OCI-LY3 (cell line): ENCODE data around the gene CAB39.
A peak's percentile ranks its signal among the peaks of the same experiment; 100 is the strongest.

Experiments
- H2AFZ ChIP-seq: fragments of 200-600, 300-600 bp; shearing (Covaris generic); 2 replicates; pipeline ENCODE4 v1.6.0; 2014; ENCODE audit warnings: antibody characterized with exemption, low read depth, low read length
- H3K27ac ChIP-seq: fragments of 200-600, 300-600 bp; sonication (generic); 2 replicates; pipeline ENCODE4 v1.5.1; 2014; ENCODE audit warnings: mild to moderate bottlenecking, low read length, moderate library complexity, mixed read lengths
- H3K27me3 ChIP-seq: fragments of 200-600, 300-600 bp; sonication (generic); 2 replicates; pipeline ENCODE4 v1.6.1; 2014; ENCODE audit warnings: low read depth, low read length, mixed read lengths
- H3K36me3 ChIP-seq: fragments of 200-600, 300-600 bp; sonication (generic); replicated peaks from 2 replicates; pipeline ENCODE3; 2014; ENCODE audit warnings: low read depth, low read length, mixed read lengths
- H3K4me1 ChIP-seq: fragments of 300-600, 200-600 bp; sonication (generic); 2 replicates; pipeline ENCODE4 v1.6.1; 2014; ENCODE audit warnings: low read length, mixed read lengths
- H3K4me2 ChIP-seq: fragments of 200-600, 300-600 bp; sonication (generic); 2 replicates; pipeline ENCODE4 v1.6.1; 2014; ENCODE audit warnings: low read length, mixed read lengths
- H3K4me3 ChIP-seq: fragments of 300-600, 200-600 bp; sonication (generic); 2 replicates; pipeline ENCODE4 v1.5.1; 2014; ENCODE audit warnings: antibody characterized with exemption, mild to moderate bottlenecking, low read length, moderate library complexity
- H3K79me2 ChIP-seq: fragments of 300-600, 200-600 bp; shearing (Covaris generic); 2 replicates; pipeline ENCODE4 v1.6.1; 2014; ENCODE audit warnings: mild to moderate bottlenecking, low read length, mixed read lengths
- H3K9ac ChIP-seq: fragments of 300-600, 200-600 bp; shearing (Covaris generic); 2 replicates; pipeline ENCODE4 v1.6.0; 2014; ENCODE audit warnings: mild to moderate bottlenecking, low read length, moderate library complexity
- H3K9me3 ChIP-seq: fragments of 200-600, 300-600 bp; shearing (Covaris generic); 2 replicates; pipeline ENCODE4 v1.6.1; 2014; ENCODE audit warnings: low read length, mixed read lengths; ENCODE audit not compliant: insufficient read depth
- H4K20me1 ChIP-seq: fragments of 200-600, 300-600 bp; sonication (generic); 2 replicates; pipeline ENCODE4 v1.6.1; 2016; ENCODE audit warnings: low read length, mixed read lengths; ENCODE audit not compliant: insufficient read depth
- EZH2phosphoT487 ChIP-seq: fragments of 200-600 bp; shearing (Covaris generic); IDR thresholded peaks from 2 replicates; pipeline ENCODE4 v1.6.1; 2018; ENCODE audit warnings: antibody characterized with exemption, mixed run types, low read depth
- TF ChIP-seq, protein P1 (sequence below): fragments of 200-600, 300-600 bp; sonication (generic); IDR thresholded peaks from 2 replicates; pipeline ENCODE4 v1.5.1; 2014; ENCODE audit warnings: antibody characterized with exemption, low read length, low read depth

Gene CAB39

DNA sequence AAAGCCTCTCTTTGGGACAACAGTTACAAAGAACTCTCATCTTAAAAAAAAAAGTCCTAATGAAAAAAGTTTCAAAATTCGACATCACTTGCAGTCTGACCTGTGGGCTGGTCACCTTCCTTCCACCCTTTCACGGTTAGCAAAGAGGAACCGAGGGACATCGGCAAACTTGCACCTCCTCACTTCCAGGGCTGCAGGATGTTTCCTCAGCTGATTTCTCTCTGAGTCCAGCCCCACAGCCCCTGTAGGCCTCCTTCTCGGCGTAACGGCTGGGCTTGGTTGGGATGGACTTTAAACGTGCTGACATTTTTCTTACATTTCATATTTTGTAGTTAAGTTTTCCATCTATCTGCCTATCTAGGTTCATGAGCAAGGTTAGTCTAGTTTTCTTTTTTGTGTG is 5.7 kb upstream of the CAB39 start:
- Histone ChIP-seq H4K20me1 (no peaks in the 10 kb centered on the region), H3K4me1 (peaks cover 9% of the 10 kb centered on the region), H3K9ac (no peak overlapping the region), H3K27me3 (no peaks in the 10 kb centered on the region), H3K36me3 (no peaks in the 10 kb centered on the region), H2AFZ (no peak overlapping the region), H3K9me3 (no peaks in the 10 kb centered on the region), H3K27ac (no peak overlapping the region), H3K4me2 (no peak overlapping the region), H3K4me3 (no peak overlapping the region), H3K79me2 (peaks cover under 1% of the 10 kb centered on the region; the same call in 1 of the 2 replicates)
- TF ChIP-seq, protein P1, sequence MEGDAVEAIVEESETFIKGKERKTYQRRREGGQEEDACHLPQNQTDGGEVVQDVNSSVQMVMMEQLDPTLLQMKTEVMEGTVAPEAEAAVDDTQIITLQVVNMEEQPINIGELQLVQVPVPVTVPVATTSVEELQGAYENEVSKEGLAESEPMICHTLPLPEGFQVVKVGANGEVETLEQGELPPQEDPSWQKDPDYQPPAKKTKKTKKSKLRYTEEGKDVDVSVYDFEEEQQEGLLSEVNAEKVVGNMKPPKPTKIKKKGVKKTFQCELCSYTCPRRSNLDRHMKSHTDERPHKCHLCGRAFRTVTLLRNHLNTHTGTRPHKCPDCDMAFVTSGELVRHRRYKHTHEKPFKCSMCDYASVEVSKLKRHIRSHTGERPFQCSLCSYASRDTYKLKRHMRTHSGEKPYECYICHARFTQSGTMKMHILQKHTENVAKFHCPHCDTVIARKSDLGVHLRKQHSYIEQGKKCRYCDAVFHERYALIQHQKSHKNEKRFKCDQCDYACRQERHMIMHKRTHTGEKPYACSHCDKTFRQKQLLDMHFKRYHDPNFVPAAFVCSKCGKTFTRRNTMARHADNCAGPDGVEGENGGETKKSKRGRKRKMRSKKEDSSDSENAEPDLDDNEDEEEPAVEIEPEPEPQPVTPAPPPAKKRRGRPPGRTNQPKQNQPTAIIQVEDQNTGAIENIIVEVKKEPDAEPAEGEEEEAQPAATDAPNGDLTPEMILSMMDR, result no peak
- no peak for TF ChIP-seq EZH2phosphoT487

DNA sequence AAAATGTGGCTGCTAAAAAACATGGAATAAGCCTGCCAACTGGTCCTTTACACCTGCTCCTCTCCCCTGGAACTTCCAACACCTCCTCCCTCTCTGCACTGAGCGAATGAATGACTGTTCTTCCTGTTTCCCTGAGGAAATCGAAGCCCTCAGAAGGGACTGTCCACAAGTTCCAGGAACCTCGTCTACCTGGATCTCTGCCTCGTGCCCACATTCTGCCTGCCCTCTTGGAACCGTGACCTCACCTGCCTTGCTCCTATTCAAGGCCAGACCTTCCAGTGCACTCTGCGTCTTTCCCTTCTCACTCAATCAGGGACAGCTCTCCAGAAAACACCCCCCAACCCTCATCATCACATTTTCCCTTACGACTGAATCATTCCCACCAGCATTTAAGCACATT is 4.4 kb upstream of the CAB39 start:
- Histone ChIP-seq H2AFZ (no peak overlapping the region), H3K4me1 (peaks cover 11% of the 10 kb centered on the region), H3K4me3 (no peak overlapping the region), H3K27me3 (no peaks in the 10 kb centered on the region), H3K4me2 (no peak overlapping the region), H3K27ac (no peak overlapping the region), H4K20me1 (no peaks in the 10 kb centered on the region), H3K36me3 (no peaks in the 10 kb centered on the region), H3K79me2 (peaks cover 12% of the 10 kb centered on the region), H3K9ac (no peak overlapping the region), H3K9me3 (no peaks in the 10 kb centered on the region)
- no peak for TF ChIP-seq EZH2phosphoT487
- TF ChIP-seq, protein P1, result no peak

DNA sequence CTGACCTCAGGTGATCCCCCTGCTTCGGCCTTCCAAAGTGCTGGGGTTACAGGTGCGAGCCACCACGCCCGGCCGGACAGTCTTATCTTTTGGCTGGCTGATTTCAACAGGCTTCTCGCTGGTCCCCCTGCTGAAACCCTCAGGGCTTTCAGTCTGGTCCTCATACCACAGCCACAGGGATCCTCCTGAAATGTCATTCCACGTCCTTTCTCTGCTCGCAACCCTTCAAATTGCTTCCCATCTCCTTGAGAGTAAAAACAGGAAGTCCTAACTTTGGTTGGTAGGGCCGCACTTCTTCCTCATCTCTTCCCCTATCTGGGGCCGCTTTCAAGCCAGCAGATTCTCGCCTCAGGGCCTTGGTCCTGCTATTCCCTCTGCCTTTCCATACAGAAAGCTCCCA is 1.4 kb upstream of the CAB39 start:
- Histone ChIP-seq H3K79me2 (peaks cover 42% of the 10 kb centered on the region), H3K27ac (no peak overlapping the region), H4K20me1 (peaks cover 24% of the 10 kb centered on the region), H3K4me3 (no peak overlapping the region), H3K9ac (no peak overlapping the region), H3K36me3 (peaks cover 13% of the 10 kb centered on the region), H2AFZ (no peak overlapping the region), H3K4me1 (peaks cover 27% of the 10 kb centered on the region), H3K4me2 (no peak overlapping the region), H3K27me3 (no peaks in the 10 kb centered on the region), H3K9me3 (no peaks in the 10 kb centered on the region)
- TF ChIP-seq, protein P1, result no peak
- TF ChIP-seq EZH2phosphoT487, result no peak

DNA sequence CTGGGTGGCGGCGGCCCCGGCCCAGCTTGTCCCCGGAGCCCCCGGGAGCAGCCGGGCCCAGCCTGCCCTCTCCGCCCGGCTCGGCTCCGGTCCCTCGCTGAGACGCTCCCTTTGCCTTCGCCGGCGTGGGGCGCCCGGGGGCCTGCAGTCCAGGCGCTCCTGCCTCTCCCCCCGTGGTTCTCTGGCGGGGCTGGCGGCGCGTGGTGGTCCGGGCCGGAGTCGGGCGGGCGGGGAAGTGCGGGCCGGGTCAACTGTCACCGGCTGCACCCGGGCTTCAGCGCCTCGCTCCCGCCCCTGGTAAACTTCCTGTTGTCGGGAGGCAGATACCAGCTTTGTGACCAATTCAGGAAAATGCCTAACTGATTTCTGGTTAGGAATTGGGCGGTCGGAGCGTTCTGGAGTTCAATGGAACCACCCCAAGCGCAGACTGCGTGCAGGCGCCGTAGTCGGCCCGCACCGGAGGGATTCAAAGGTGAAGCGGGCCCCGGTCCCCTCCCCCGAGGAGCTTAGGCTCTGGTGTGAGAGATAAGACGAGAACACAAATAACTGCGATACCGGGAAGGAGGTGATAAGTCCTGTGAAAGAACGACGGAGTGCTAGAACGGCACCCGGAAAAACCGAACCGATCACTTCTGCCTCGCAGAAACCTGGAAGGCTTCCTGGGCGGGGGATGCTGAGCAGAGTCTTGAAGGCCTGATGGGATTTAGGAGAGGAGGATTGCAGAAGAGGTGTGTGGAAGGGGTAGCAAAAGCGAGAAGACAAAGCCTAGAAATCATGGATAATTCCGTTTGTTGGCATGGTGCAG is 891 bp downstream of the CAB39 start:
- TF ChIP-seq, protein P1, result no peak
- no peak for TF ChIP-seq EZH2phosphoT487
- Histone ChIP-seq H3K4me1 (peaks cover 42% of the 10 kb centered on the region), H3K4me2 (peak overlapping the region; percentile 78), H3K4me3 (peak overlapping the region; percentile 95), H3K27ac (peak overlapping the region; percentile 81), H3K9ac (peak overlapping the region; percentile 93), H3K27me3 (no peaks in the 10 kb centered on the region), H3K36me3 (peaks cover 13% of the 10 kb centered on the region), H2AFZ (no peak overlapping the region), H3K9me3 (no peaks in the 10 kb centered on the region), H3K79me2 (peaks cover 65% of the 10 kb centered on the region), H4K20me1 (peaks cover 45% of the 10 kb centered on the region)
